GM19452 (cell line): Measurements from ENCODE around the gene RNF169.
"Not testable (repeated sequence)": the region's sequence is repeated elsewhere in the genome, so short reads cannot be mapped to it uniquely, and the experiment has no call there.

Experiments used
- ATAC-seq: cut with Tn5 transposase; IDR thresholded peaks from one replicate; pipeline ENCODE4 v1.9.1; 2021; ENCODE audit not compliant: unreplicated experiment

The RNF169 gene

GRCh38 chr11:74729397-74729796, 19.3 kb upstream of the RNF169 start:
- no peak for ATAC-seq

GRCh38 chr11:74730571-74731260, 17.9 kb upstream of the RNF169 start:
- ATAC-seq: no peak

- no peak for ATAC-seq
These were observed 17.2 kb upstream of the RNF169 start, which contains the start of gene CHRDL2 for GRCh38 chr11:74731301-74732094. TSS of gene CHRDL2 (minus strand) at chr11:74731426. CDS start at chr11:74730888, 538 bp downstream.

GRCh38 chr11:74734559-74734925, 14.1 kb upstream of the RNF169 start:
- no peak for ATAC-seq

- ATAC-seq: no peak
These were observed 13.2 kb upstream of the RNF169 start for GRCh38 chr11:74735365-74735928.

- ATAC-seq: no peak
These were observed 12.6 kb upstream of the RNF169 start for GRCh38 chr11:74736031-74736430.

GRCh38 chr11:74739546-74740270, 8.9 kb upstream of the RNF169 start:
- no peak for ATAC-seq

GRCh38 chr11:74742070-74742469, 6.6 kb upstream of the RNF169 start:
- ATAC-seq: no peak

GRCh38 chr11:74743640-74744039, 5.0 kb upstream of the RNF169 start:
- ATAC-seq: no peak

GRCh38 chr11:74744277-74744676, 4.4 kb upstream of the RNF169 start:
- no peak for ATAC-seq

GRCh38 chr11:74746868-74747267, 1.8 kb upstream of the RNF169 start:
- no peak for ATAC-seq

- ATAC-seq: peak; percentile 46
These were observed 697 bp downstream of the RNF169 start for GRCh38 chr11:74749127-74749964.

GRCh38 chr11:74749965-74750296, 1.3 kb downstream of the RNF169 start:
- ATAC-seq: no peak

- not testable (repeated sequence) for ATAC-seq
These were observed 1.9 kb downstream of the RNF169 start for GRCh38 chr11:74750598-74750997.

- no peak for ATAC-seq
These were observed 2.7 kb downstream of the RNF169 start for GRCh38 chr11:74751303-74751702.

GRCh38 chr11:74754507-74755252, 6.0 kb downstream of the RNF169 start:
- ATAC-seq: no peak

GRCh38 chr11:74755395-74755995, 6.8 kb downstream of the RNF169 start:
- ATAC-seq: no peak

- ATAC-seq: no peak
These were observed 7.9 kb downstream of the RNF169 start for GRCh38 chr11:74756571-74756970.

GRCh38 chr11:74766905-74767304, 18.3 kb downstream of the RNF169 start:
- no peak for ATAC-seq
